HG02870 (cell line): ENCODE results near the gene NASP.

Source experiments
- ATAC-seq: cut with Tn5 transposase; IDR thresholded peaks from one replicate; pipeline ENCODE4 v1.9.1; 2021; ENCODE audit warnings: mild to moderate bottlenecking, moderate library complexity; ENCODE audit not compliant: unreplicated experiment

NASP gene

DNA sequence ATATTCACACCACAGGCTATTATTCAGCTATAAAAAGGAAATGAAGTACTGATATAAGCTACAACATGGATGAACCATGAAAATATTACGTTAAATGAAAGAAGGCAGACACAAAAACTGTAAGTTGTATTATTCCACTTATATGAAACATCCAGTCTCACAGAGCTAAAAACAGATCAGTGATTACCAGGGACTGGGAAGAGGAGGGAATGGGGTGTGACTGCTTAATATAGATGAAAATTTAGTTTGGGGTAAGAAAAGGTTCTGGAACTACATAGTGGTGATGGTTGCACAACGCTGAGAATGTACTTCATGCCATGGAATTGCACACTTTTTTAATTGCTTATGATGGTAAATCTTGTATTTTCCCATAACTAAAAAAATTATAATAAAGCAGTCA, 83.0 kb downstream of the NASP start:
- ATAC-seq = no peak

DNA sequence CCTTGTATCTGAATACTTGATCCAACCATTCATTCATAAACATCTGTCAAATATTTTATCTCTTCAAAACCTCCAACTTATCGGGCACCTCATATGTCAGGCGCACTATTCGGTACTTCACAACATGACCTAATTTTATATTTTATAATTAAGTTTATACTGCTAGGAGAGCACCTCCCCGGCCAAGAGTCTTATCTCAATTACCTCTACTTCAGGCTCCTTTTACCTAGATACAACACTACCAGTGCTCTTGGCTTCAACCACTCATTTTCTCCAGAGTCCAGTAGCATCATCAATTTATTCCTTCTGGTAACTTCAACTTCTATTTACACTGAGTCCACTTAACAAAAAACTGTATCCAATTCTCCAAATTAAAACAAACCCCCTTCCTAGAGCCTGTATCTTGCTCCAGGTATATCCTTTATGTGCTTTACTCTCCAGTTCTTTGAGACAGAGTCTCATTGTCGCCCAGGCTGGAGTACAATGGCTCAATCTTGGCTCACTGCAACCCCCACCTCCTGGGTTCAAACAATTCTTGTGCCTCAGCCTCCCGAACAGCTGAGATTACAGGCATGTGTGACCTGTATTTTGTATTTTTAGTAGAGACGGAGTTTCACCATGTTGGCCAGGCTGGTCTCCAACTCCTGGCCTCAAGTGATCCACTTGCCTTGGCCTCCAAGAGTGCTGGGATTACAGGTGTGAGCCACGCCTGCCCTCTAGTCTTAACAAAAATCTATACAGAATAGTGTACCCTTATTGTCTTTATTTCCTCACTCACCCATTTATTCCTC, 83.7 kb downstream of the NASP start:
- ATAC-seq = no peak
